ENCODE results near the gene NAALADL2. TPM values are rescaled to one million over a fixed set of nuclear protein-coding genes. Genes with fewer than 3 reads are reported as not detected.

NAALADL2 gene
- total and polyA plus RNA-seq, 2 donors (not counting 1 experiment from before 2014, with no cell fraction given): 8.8 to 11.6 TPM

DNA sequence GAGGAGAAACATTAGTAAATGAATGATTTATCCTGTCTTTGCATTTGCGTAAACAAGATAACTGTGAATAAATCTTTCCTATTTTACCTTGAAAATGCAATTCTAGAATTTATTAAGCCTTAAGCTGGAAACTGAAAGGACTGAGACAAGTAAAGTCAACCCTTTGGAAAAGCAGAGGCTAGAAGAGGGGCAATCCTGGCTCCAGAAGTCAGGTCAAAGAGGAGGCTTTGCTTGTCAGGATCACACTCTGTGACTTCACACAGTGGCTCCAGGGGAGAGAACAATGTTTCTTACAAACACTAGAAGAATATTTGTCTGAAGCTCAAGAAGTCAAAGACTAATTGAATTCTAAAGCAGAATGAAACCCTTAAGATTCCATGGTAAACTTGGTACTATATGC is 530.4 kb downstream of the NAALADL2 start:
- H3K4me2 ChIP-seq (ENCODE audit: extremely low read depth, insufficient read depth, low read length): no peak overlapping the region
- no peak overlapping the region for H3K27ac ChIP-seq (ENCODE audit: insufficient read depth, low read length)
- H3K79me2 ChIP-seq (ENCODE audit: control insufficient read depth, insufficient read depth, low read length): no peaks in the 10 kb centered on the region
- no peaks in the 10 kb centered on the region for H4K20me1 ChIP-seq (ENCODE audit: control insufficient read depth, extremely low read depth, insufficient read depth, low read length)
- H3K4me1 ChIP-seq (ENCODE audit: control insufficient read depth, extremely low read depth, insufficient read depth, low read length): no peaks in the 10 kb centered on the region
- H2AFZ ChIP-seq (ENCODE audit: low read length): no peak overlapping the region
- TF ChIP-seq, protein P1, sequence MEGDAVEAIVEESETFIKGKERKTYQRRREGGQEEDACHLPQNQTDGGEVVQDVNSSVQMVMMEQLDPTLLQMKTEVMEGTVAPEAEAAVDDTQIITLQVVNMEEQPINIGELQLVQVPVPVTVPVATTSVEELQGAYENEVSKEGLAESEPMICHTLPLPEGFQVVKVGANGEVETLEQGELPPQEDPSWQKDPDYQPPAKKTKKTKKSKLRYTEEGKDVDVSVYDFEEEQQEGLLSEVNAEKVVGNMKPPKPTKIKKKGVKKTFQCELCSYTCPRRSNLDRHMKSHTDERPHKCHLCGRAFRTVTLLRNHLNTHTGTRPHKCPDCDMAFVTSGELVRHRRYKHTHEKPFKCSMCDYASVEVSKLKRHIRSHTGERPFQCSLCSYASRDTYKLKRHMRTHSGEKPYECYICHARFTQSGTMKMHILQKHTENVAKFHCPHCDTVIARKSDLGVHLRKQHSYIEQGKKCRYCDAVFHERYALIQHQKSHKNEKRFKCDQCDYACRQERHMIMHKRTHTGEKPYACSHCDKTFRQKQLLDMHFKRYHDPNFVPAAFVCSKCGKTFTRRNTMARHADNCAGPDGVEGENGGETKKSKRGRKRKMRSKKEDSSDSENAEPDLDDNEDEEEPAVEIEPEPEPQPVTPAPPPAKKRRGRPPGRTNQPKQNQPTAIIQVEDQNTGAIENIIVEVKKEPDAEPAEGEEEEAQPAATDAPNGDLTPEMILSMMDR (conservative IDR thresholded peaks at IDR 0.05 in 1 of 2, IDR thresholded peaks at IDR 0.05 in 1 of 2; ENCODE audit: low read depth in 1 of 2, low read length in 2 of 2): no peak
- no peak for TF ChIP-seq EZH2 (IDR thresholded peaks at IDR 0.05; ENCODE audit: low read length, missing control alignments)
- no peak for DNase-seq (ENCODE audit: low read depth in 2 of 2)
- no peak overlapping the region for H3K9ac ChIP-seq (ENCODE audit: insufficient read depth, low read length)
- no peaks in the 10 kb centered on the region for H3K36me3 ChIP-seq (ENCODE audit: control insufficient read depth, insufficient read depth, low read length)
- no peaks in the 10 kb centered on the region for H3K9me3 ChIP-seq (ENCODE audit: control insufficient read depth, insufficient read depth, low read depth, low read length)
- no peak overlapping the region for H3K4me3 ChIP-seq (replicated peaks in 1 of 4; ENCODE audit: control extremely low read depth in 1 of 4, insufficient read depth in 1 of 4, low read depth in 3 of 4, low read length in 4 of 4)
- no peaks in the 10 kb centered on the region for H3K27me3 ChIP-seq (ENCODE audit: control insufficient read depth, insufficient read depth, low read length)

GRCh38 chr3:175391601-175392000 is 532.5 kb downstream of the NAALADL2 start:
- TF ChIP-seq, protein P1 (conservative IDR thresholded peaks at IDR 0.05 in 1 of 2, IDR thresholded peaks at IDR 0.05 in 1 of 2; ENCODE audit: low read depth in 1 of 2, low read length in 2 of 2): no peak
- TF ChIP-seq EZH2 (IDR thresholded peaks at IDR 0.05; ENCODE audit: low read length, missing control alignments): no peak
- Histone ChIP-seq H3K4me1 (ENCODE audit: control insufficient read depth, extremely low read depth, insufficient read depth, low read length) (no peaks in the 10 kb centered on the region), H2AFZ (ENCODE audit: low read length) (no peak overlapping the region), H3K27ac (ENCODE audit: insufficient read depth, low read length) (no peak overlapping the region), H3K27me3 (ENCODE audit: control insufficient read depth, insufficient read depth, low read length) (no peaks in the 10 kb centered on the region), H3K9me3 (ENCODE audit: control insufficient read depth, insufficient read depth, low read depth, low read length) (no peaks in the 10 kb centered on the region), H3K36me3 (ENCODE audit: control insufficient read depth, insufficient read depth, low read length) (no peaks in the 10 kb centered on the region), H3K9ac (ENCODE audit: insufficient read depth, low read length) (no peak overlapping the region), H3K4me2 (ENCODE audit: extremely low read depth, insufficient read depth, low read length) (no peak overlapping the region), H3K4me3 (replicated peaks in 1 of 4; ENCODE audit: control extremely low read depth in 1 of 4, insufficient read depth in 1 of 4, low read depth in 3 of 4, low read length in 4 of 4) (no peak overlapping the region), H3K79me2 (ENCODE audit: control insufficient read depth, insufficient read depth, low read length) (no peaks in the 10 kb centered on the region), H4K20me1 (ENCODE audit: control insufficient read depth, extremely low read depth, insufficient read depth, low read length) (no peaks in the 10 kb centered on the region)
- no peak for DNase-seq (ENCODE audit: low read depth in 2 of 2)

GRCh38 chr3:175392653-175393052 is 533.5 kb downstream of the NAALADL2 start:
- H3K4me2 ChIP-seq (ENCODE audit: extremely low read depth, insufficient read depth, low read length): no peak overlapping the region
- no peak overlapping the region for H3K27ac ChIP-seq (ENCODE audit: insufficient read depth, low read length)
- H2AFZ ChIP-seq (ENCODE audit: low read length): no peak overlapping the region
- H3K9ac ChIP-seq (ENCODE audit: insufficient read depth, low read length): no peak overlapping the region
- no peaks in the 10 kb centered on the region for H3K4me1 ChIP-seq (ENCODE audit: control insufficient read depth, extremely low read depth, insufficient read depth, low read length)
- H4K20me1 ChIP-seq (ENCODE audit: control insufficient read depth, extremely low read depth, insufficient read depth, low read length): no peaks in the 10 kb centered on the region
- no peaks in the 10 kb centered on the region for H3K79me2 ChIP-seq (ENCODE audit: control insufficient read depth, insufficient read depth, low read length)
- H3K36me3 ChIP-seq (ENCODE audit: control insufficient read depth, insufficient read depth, low read length): no peaks in the 10 kb centered on the region
- no peaks in the 10 kb centered on the region for H3K27me3 ChIP-seq (ENCODE audit: control insufficient read depth, insufficient read depth, low read length)
- peak; percentile 70 to 92 for DNase-seq (ENCODE audit: low read depth in 2 of 2)
- no peaks in the 10 kb centered on the region for H3K9me3 ChIP-seq (ENCODE audit: control insufficient read depth, insufficient read depth, low read depth, low read length)
- H3K4me3 ChIP-seq (replicated peaks in 1 of 4; ENCODE audit: control extremely low read depth in 1 of 4, insufficient read depth in 1 of 4, low read depth in 3 of 4, low read length in 4 of 4): no peak overlapping the region
- TF ChIP-seq, protein P1 (conservative IDR thresholded peaks at IDR 0.05 in 1 of 2, IDR thresholded peaks at IDR 0.05 in 1 of 2; ENCODE audit: low read depth in 1 of 2, low read length in 2 of 2): no peak
- TF ChIP-seq EZH2 (IDR thresholded peaks at IDR 0.05; ENCODE audit: low read length, missing control alignments): no peak
